ENCODE measurements around the gene MPZL3. TPM values are rescaled to one million over a fixed set of nuclear protein-coding genes. Genes with fewer than 3 reads are reported as not detected.

Gene MPZL3
- total RNA-seq, 1 donor from 2014 or later, result 7.4 TPM

DNA sequence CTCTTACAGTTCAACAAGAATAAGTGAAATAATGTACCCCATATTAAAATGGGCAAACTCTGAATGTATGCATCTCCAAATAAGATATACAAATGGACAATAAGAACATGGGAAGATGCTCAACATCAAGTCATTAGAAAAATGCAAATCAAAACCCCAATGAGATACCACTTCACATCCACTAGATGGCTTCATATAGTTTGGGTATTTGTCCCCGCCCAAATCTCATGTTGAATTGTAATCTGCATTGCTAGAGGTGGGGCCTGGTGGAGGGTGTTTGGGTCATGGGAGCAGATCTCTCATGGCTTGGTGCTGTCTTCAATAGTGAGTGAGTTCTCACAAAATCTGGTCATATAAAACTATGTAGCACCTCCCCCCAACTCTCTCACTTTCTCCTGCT is 6.2 kb upstream of the MPZL3 start:
- no peak overlapping the region for H3K4me3 ChIP-seq (ENCODE audit: low read depth, low read length)
- DNase-seq (ENCODE audit: low read depth), result no peak
- TF ChIP-seq, protein P1, sequence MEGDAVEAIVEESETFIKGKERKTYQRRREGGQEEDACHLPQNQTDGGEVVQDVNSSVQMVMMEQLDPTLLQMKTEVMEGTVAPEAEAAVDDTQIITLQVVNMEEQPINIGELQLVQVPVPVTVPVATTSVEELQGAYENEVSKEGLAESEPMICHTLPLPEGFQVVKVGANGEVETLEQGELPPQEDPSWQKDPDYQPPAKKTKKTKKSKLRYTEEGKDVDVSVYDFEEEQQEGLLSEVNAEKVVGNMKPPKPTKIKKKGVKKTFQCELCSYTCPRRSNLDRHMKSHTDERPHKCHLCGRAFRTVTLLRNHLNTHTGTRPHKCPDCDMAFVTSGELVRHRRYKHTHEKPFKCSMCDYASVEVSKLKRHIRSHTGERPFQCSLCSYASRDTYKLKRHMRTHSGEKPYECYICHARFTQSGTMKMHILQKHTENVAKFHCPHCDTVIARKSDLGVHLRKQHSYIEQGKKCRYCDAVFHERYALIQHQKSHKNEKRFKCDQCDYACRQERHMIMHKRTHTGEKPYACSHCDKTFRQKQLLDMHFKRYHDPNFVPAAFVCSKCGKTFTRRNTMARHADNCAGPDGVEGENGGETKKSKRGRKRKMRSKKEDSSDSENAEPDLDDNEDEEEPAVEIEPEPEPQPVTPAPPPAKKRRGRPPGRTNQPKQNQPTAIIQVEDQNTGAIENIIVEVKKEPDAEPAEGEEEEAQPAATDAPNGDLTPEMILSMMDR (conservative IDR thresholded peaks at IDR 0.05; ENCODE audit: low read depth, low read length), result peak; percentile 46

DNA sequence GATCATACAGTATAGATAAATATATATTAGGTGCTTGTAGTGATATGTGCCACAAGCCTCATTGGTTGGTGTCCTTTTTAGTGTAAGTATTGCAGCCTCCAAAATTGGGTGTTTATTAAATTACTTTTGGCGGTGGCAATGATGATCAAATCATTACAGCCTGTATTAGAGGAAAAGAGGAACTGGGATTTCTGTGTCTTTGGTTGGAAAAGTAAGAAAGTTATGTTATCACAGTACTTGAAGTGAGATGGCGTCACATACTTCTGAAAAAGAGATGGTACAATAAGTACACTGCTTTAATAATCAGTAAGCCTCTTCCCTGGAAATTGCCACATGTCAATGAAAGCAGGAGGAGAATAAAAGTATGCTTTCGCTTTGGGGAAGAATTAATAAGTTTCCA is 523 bp upstream of the MPZL3 start:
- TF ChIP-seq, protein P1 (conservative IDR thresholded peaks at IDR 0.05; ENCODE audit: low read depth, low read length), result no peak
- no peak for DNase-seq (ENCODE audit: low read depth)
- H3K4me3 ChIP-seq (ENCODE audit: low read depth, low read length), result peak overlapping the region; percentile 73

DNA sequence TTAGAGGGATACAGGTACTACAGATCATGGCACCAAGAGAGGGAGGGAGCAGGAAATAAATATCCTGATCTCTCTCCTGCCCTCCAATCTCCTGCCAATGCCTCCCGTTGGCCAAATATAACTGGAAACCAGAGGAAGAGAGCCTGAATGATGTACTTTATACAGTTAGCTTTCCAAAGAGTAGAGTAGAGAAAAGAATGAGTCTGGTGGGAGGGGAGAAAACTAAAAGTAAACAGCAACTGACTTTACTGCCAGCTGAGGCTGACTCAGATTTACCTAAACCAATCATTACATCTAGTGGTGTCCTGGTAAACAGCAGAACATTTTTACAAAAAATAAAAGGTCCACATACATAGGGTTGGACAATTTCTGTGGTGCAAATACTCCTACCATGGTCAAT is 5.1 kb downstream of the MPZL3 start:
- no peak for DNase-seq (ENCODE audit: low read depth)

DNA sequence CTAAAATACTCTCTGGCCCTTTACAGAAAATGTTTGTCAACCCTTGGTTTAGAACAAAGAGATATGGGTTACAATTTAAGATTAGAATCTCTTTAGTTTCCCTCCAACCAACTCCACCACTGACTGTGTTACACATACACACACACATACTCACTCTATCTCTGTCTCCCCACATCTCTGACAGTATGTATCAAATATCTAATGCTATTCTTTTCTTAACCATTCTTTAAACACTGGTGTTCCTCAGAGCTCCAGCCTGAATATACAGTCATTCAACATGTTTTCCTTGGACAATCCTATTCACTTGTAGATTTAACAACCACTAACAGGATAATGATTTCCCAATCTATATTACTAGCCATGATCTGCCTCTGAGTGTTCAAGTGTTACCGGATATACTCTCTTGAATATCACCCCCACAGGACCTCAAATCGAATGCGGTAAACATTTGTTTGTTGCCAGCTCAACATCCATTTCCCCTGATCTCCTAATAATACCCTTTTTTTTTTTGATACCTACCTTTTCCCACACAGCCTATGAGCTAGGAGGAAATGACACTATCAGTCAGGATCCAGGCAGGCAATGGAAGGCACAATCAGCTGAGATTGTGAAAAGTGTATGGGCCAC is 6.1 kb downstream of the MPZL3 start:
- no peak for DNase-seq (ENCODE audit: low read depth)
- H3K4me3 ChIP-seq (ENCODE audit: low read depth, low read length), result no peak overlapping the region

More for the DNA sequence above, 5.1 kb downstream of the MPZL3 start:
- no peak overlapping the region for H3K4me3 ChIP-seq (ENCODE audit: low read depth, low read length)
- TF ChIP-seq, protein P1 (conservative IDR thresholded peaks at IDR 0.05; ENCODE audit: low read depth, low read length), result no peak

DNA sequence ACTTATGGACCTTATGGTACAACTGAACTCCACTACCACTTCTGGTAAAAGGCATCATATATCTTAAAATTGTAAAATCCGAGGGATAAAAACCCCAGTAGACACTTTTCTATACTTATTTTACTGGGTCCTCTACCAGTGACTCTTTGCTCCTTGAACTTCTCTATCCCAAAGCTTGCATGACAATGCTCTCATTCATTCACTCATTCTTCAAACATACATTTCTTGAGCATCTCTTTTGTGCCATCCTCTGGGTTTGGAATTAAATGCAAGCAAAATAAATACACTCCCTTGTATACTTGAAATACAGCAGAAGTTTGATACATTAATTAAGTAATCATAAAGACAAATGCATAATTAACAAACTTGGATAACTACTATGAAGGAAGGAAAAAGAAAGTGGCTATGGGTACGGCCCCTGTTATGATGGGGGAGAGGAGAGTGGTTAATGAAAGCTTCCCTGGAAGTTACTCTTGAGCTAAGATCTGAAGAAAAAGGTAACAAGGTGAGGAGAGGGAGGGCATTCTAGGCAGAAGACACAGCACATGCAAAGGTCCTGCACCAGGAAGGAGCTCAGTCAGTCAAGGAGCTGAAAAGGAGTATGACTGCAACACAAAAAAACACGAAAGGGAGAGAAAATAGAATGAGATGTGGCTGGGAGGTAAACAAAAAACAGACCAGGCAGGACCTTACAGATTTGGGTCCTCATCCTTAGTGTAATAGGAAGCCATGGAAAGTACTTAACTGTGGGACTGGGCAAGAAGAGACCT is 8.0 kb downstream of the MPZL3 start:
- no peak overlapping the region for H3K4me3 ChIP-seq (ENCODE audit: low read depth, low read length)
- TF ChIP-seq, protein P1 (conservative IDR thresholded peaks at IDR 0.05; ENCODE audit: low read depth, low read length), result no peak
- no peak for DNase-seq (ENCODE audit: low read depth)

More for the DNA sequence above, 6.1 kb downstream of the MPZL3 start:
- TF ChIP-seq, protein P1 (conservative IDR thresholded peaks at IDR 0.05; ENCODE audit: low read depth, low read length), result no peak

DNA sequence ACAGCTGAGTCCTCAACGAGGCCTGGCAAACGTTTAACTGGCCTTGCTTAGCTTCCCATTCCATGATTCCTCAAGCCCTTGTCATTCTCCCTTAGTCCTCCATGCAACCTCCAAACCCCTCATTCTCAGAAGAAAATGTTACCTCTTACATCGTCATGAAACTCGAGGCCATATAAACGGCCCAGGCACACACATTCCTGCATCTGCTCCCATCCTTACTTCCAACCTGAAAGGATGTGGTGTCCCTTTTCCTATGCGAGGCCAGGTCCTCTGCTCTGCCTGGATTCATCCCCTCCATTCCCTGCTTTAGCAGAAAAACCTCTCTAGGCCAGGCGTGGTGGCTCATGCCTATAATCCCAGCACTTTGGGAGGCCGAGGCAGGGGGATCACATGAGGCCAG is 9.0 kb downstream of the MPZL3 start:
- TF ChIP-seq, protein P1 (conservative IDR thresholded peaks at IDR 0.05; ENCODE audit: low read depth, low read length), result no peak
- DNase-seq (ENCODE audit: low read depth), result no peak
- H3K4me3 ChIP-seq (ENCODE audit: low read depth, low read length), result no peak overlapping the region

DNA sequence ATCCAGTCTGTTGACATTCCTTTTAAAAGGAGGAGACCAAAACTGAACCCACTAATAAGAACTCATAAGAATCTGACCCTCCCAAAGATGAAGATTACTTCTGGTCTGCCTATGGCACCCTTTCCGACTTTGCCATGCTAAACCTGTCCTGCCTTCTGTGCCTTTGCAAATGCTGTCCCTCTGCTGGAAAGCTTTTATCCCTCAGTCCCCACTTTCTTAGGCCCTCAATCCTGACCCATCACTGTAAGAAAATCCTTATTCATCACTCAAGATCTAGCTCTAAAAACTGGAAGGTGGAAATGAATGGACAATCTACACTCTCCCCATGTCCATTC is 10.4 kb downstream of the MPZL3 start:
- TF ChIP-seq, protein P1 (conservative IDR thresholded peaks at IDR 0.05; ENCODE audit: low read depth, low read length), result no peak
- no peak for DNase-seq (ENCODE audit: low read depth)
- H3K4me3 ChIP-seq (ENCODE audit: low read depth, low read length), result no peak overlapping the region
